GM12801 (cell line): ENCODE results near the gene FANCD2.

Source experiments
- TF ChIP-seq, protein P1 (sequence below): IDR thresholded peaks from one replicate; pipeline ENCODE4 v1.5.1; 2011; ENCODE audit warnings: control low read depth; ENCODE audit not compliant: insufficient read length; ENCODE audit errors: extremely low read depth

The FANCD2 gene

DNA sequence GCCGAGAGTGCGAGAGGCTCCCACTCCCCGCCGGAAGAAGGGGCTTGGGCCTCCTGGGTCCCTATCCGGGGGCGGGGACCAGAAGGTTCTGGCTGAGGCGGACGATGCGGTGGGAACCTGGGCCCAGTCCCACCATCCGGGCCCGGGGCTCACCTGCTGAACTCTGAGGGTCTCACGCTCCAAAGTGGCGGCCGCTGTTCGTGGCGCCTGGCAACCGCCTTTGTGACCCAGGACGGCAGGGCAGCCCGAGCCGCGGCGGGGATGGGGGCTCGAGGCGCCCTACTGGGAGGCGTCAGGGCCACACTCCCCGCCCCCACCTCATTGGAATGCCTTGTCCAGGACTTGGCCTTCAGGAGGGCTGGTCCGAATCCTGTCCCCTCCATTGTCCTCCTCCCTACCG is 81.9 kb downstream of the FANCD2 start, which contains the start of gene FANCD2OS:
Gene FANCD2OS, minus strand, starts transcription at position 165 of the 400 bp plus-strand sequence. CDS start 3,481 bp downstream, outside the sequence.
- TF ChIP-seq, protein P1, sequence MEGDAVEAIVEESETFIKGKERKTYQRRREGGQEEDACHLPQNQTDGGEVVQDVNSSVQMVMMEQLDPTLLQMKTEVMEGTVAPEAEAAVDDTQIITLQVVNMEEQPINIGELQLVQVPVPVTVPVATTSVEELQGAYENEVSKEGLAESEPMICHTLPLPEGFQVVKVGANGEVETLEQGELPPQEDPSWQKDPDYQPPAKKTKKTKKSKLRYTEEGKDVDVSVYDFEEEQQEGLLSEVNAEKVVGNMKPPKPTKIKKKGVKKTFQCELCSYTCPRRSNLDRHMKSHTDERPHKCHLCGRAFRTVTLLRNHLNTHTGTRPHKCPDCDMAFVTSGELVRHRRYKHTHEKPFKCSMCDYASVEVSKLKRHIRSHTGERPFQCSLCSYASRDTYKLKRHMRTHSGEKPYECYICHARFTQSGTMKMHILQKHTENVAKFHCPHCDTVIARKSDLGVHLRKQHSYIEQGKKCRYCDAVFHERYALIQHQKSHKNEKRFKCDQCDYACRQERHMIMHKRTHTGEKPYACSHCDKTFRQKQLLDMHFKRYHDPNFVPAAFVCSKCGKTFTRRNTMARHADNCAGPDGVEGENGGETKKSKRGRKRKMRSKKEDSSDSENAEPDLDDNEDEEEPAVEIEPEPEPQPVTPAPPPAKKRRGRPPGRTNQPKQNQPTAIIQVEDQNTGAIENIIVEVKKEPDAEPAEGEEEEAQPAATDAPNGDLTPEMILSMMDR = no peak

- TF ChIP-seq, protein P1 = no peak
Observed at GRCh38 chr3:10115326-10116137, 89.3 kb downstream of the FANCD2 start, which contains the start of gene BRK1. Gene BRK1 (plus strand): TSS chr3:10115675. CDS start chr3:10115702, 27 bp downstream.

- TF ChIP-seq, protein P1 = no peak
Observed at GRCh38 chr3:10116138-10116460, 89.9 kb downstream of the FANCD2 start.

- TF ChIP-seq, protein P1 = no peak
Observed at GRCh38 chr3:10116928-10117327, 90.7 kb downstream of the FANCD2 start.

DNA sequence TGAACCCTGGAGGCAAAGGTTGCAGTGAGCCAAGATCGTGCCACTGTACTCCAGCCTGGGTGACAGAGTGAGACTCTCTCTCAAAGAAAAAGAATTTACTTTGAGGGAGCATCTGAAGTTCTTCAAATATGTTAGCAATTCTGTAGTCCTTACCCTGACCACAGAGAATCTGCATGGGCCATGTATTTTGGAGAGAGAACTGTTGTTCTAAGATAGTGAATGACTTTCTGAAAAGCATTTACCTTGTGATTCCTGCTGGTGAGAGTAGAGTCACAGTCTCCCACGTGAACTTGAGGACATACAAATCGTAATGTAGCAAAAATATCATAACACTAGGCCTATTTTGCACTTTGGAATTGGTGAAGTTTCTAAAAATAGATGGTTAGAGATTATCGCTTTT is 93.1 kb downstream of the FANCD2 start:
- TF ChIP-seq, protein P1 = no peak

GRCh38 chr3:10121064-10121463 is 94.8 kb downstream of the FANCD2 start:
- TF ChIP-seq, protein P1 = no peak

DNA sequence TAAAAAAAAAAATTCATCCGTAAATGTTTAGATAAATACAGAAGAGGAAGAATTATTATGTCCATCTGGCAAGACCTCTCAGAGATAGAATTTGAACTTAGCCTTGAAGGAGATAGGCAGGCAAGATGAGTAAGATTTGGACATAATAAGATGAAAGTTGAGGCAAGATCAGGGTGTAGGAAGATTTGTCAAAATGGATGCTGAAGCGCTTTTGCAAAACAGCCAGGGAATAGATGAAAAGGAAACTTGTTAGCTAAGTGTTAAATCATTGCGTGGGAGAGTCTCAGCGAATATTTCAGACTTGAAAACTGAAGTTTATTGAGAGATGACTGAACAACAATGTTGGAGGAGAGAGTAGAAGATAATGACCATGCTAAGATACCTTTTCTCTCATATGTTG is 96.5 kb downstream of the FANCD2 start:
- TF ChIP-seq, protein P1 = no peak
